NCI-H226 (cell line): ENCODE data around the gene HMMR.
"Not testable (repeated sequence)": the region's sequence is repeated elsewhere in the genome, so short reads cannot be mapped to it uniquely, and the experiment has no call there.

Source experiments
- DNase-seq: peaks from one replicate; pipeline ENCODE4 v3.0.0-alpha.2; 2015

The HMMR gene, protein sequence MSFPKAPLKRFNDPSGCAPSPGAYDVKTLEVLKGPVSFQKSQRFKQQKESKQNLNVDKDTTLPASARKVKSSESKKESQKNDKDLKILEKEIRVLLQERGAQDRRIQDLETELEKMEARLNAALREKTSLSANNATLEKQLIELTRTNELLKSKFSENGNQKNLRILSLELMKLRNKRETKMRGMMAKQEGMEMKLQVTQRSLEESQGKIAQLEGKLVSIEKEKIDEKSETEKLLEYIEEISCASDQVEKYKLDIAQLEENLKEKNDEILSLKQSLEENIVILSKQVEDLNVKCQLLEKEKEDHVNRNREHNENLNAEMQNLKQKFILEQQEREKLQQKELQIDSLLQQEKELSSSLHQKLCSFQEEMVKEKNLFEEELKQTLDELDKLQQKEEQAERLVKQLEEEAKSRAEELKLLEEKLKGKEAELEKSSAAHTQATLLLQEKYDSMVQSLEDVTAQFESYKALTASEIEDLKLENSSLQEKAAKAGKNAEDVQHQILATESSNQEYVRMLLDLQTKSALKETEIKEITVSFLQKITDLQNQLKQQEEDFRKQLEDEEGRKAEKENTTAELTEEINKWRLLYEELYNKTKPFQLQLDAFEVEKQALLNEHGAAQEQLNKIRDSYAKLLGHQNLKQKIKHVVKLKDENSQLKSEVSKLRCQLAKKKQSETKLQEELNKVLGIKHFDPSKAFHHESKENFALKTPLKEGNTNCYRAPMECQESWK

DNA sequence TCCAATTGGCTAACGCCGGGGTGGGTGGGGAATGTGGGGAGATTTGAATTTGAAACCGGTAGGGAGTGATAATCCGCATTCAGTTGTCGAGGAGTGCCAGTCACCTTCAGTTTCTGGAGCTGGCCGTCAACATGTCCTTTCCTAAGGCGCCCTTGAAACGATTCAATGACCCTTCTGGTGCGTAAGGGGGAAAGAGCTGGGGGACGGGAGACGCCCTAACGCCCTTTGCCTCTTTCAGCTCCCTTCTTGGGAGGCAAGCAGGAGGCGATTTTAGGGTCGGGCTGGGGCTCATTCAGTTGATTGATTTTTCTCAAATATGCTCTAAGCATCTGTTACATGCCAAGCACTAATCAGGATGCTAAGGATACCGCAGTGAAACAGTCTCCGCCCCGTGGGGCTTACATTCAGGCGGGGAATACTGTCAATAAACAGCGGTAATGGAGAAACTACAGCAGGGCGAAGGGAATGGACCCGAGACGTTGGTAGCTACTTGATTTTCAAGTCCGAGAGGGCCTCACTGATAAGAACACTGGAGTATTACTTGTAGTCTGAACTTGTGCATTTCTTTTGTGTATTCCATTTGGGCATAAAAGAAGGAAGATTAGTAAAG lies at the start of gene HMMR:
Gene HMMR (plus strand): TSS at position 71 of the 610 bp plus-strand sequence. CDS start 61 bp downstream, at position 132.
- peak; percentile 37 for DNase-seq

DNA sequence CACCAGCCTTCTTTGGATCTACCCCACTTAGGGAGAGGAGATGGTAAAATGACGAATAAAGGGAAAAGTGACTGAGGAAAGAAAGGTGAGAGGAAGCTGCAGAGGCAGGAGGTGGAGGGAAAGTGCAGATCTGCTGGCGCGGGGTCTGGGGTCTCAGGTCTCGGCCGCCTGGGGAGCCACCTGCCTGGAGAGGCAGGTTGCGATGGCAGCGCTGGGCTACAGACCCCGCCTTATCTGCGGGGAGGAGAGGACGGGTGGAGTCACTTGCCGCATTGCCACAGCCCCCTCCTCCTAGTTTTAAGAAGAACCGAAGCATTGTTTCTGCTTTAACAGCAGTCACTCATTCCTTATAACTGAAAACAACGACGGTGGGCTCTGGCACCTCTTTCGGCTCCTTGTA lies 44.8 kb upstream of the HMMR start:
- not testable (repeated sequence) for DNase-seq

GRCh38 chr5:163424836-163425235 lies 35.6 kb upstream of the HMMR start:
- no peak for DNase-seq

GRCh38 chr5:163426128-163426527 lies 34.3 kb upstream of the HMMR start:
- DNase-seq, result not testable (repeated sequence)

DNA sequence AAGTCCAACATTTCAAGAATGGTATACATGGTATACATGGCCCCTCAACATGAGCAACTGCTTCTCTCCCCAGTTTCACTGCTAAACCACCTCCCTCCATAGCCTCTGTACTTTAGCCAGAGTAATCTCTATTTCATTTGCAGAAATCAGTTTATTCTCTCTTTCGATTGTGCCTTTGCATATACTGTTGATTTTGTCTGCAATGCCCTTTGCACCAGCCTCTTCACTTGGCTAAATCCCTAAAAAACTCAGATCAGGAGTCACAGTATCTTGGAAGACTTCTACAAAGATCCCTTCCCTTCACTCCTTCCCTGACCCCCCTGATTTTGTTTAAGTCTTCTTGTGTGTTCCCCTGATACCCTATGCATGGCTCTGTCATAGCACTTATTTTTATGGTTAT lies 27.9 kb upstream of the HMMR start:
- no peak for DNase-seq

GRCh38 chr5:163433271-163433670 lies 27.2 kb upstream of the HMMR start:
- no peak for DNase-seq

GRCh38 chr5:163434401-163434866 lies 26.0 kb upstream of the HMMR start:
- DNase-seq, result peak; percentile 90

DNA sequence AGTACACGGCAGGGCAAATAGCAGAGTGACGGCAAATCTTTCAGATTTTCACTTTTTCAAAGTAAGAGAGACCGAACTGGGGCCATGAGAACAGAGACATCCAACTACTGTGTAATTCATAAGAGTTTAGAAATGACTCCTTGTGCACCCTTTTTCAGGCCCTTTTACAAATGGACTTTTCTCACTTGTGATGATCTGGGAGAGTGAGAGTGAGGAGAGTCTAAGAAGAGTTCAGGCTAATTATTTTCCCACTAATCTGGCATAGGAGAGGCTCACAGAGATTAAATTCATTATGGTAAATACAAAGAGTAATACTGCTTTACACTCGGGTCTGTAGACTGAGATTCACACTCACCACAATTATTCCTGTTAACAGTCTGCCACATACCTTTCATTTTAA lies 23.9 kb upstream of the HMMR start:
- no peak for DNase-seq

DNA sequence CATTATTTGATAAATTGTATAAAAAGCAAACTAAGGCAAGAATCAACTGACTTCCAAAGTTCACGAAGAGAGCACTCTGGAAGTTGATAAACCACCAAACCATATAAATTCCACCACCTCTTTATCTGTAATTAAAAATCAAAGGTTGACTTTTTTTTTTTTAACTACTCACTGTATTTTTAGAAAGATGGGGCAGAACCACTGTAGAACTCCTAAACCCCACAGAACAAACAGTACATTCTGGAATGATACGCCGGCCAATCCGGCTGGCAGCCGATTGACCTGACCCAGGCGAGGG lies 23.5 kb upstream of the HMMR start:
- DNase-seq, result no peak

GRCh38 chr5:163437309-163438182 lies 22.9 kb upstream of the HMMR start, which contains the start of gene CCNG1:
TSS of gene CCNG1 (plus strand) at chr5:163437595. CDS start at chr5:163439257, 1,662 bp downstream.
- DNase-seq, result peak; percentile 96

GRCh38 chr5:163439092-163439425 lies 21.4 kb upstream of the HMMR start:
- no peak for DNase-seq

GRCh38 chr5:163440954-163441353 lies 19.5 kb upstream of the HMMR start:
- no peak for DNase-seq

DNA sequence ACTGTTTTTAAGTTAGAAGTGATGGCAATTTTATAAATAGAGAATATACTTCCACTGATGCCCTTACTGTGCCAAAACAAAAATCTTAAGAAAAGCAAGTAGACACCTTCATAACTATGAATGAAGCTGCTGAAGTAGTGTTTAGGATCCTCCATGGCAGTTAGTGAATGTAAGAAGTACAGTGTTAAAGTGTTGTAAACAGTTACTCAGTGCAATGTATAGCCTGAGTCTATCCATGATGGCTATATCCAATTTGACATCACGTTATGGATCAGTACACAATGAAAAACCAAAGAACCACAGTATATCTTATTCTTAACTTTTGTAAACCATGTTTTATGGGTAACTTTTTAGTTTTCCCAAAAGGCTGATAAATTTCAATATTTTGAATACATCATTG lies 15.9 kb upstream of the HMMR start:
- no peak for DNase-seq

DNA sequence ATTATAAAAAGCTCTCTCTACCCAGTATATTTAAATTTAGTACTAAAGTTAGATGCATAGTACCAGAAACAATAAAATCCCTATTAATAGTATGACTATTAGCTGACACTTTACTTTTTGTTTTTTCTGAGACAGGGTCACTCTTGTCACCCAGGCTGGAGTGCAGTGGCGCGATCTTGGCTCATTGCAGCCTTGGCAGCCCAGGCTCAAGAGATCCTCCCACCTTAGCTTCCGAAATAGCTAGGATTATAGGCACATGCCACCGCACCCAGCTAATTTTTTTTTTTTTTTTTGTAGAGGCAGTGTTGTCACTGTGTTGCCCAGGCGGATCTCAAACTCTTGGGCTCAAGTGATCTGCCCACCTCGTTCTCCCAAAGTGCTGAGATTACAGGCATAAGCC lies 15.1 kb upstream of the HMMR start:
- DNase-seq, result no peak

- DNase-seq, result no peak
These were observed 13.2 kb upstream of the HMMR start for GRCh38 chr5:163447191-163447590.

DNA sequence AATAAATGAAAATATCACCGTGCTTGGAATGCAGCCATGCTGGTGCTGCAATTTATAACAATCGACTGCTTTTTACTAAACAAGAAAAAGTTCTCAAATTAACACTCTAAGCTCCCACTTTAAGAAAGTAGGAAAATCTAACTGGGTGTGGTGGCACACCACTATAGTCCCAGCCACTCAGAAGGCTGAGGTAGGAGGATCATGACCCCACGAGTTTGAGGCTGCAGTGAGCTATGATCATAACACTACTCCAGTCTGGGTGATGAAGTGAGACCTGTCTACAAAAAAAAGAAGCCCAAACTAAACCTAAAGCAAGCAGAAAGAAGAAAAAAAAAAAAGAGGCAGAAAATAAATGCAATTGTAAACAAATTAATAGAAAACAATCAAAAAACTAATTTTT lies 12.6 kb upstream of the HMMR start:
- DNase-seq, result no peak

GRCh38 chr5:163448491-163448890 lies 11.9 kb upstream of the HMMR start:
- DNase-seq, result no peak

GRCh38 chr5:163451489-163451888 lies 8.9 kb upstream of the HMMR start:
- no peak for DNase-seq

DNA sequence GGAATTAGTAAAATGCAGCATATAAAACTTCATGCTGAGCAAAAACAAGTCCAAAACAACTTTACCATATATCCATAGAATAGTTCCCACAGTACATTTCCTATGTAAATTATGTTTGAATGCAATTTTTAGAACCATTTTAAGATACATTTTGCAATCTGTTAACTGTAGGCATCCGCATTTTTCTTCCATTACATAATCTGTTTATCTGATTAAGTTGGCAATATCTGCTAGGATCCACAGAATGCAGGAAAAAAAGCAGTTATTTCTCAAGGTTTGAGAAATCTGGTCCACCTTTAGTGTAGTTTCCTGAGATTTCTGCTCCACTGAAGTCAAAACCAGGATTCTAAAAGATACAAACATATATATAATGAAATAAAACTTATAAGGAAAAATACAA lies 6.7 kb upstream of the HMMR start:
- DNase-seq, result peak; percentile 41

DNA sequence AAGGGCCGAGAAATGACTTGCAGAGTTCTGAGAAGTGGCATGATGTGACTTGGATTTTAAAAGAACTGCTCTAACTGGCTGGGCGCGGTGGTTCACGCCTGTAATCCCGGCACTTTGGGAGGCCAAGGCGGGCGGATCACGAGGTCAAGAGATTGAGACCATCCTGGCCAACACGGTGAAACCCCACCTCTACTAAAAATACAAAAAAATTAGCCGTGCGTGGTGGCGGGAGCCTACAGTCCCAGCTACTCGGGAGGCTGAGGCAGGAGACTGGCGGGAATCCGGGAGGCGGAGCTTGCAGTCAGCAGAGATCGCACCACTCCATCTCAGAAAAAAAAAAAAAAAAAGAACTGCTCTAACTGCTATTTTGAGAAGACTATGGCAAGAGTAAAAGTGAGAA lies 5.0 kb upstream of the HMMR start:
- not testable (repeated sequence) for DNase-seq

- no peak for DNase-seq
These were observed 4.3 kb upstream of the HMMR start for GRCh38 chr5:163456029-163456589.

GRCh38 chr5:163456840-163457239 lies 3.6 kb upstream of the HMMR start:
- no peak for DNase-seq
